SK-N-SH (cell line): Measurements from ENCODE around the gene CYP26B1. TPM values are rescaled to one million over a fixed set of nuclear protein-coding genes. Genes with fewer than 3 reads are reported as not detected.

Source experiments
- CTCF ChIA-PET: fragments of 300-600, 350-600 bp; formaldehyde crosslinking; extraction: SDS; loops from one replicate; lab custom pipeline; 2021; lab: Yijun Ruan, JAX
- POLR2A ChIA-PET: fragments of 350-600 bp; sonication (Branson Sonifier 250); formaldehyde crosslinking; extraction: SDS; loops from one replicate; lab custom pipeline; 2020; ENCODE audit warnings: antibody characterized with exemption, inconsistent platforms; lab: Yijun Ruan, JAX
- DNase-seq: peaks from one replicate; pipeline ENCODE4 v3.0.0; 2012
- H2AFZ ChIP-seq: fragments of 200-600 bp; sonication (generic); 2 replicates; pipeline ENCODE4 v1.8.1; 2016; ENCODE audit warnings: antibody characterized with exemption, mild to moderate bottlenecking, low read depth
- H3F3A ChIP-seq: fragments of 200-600 bp; sonication (generic); replicated peaks from 2 replicates; pipeline ENCODE3; 2016; ENCODE audit warnings: antibody characterized with exemption, mild to moderate bottlenecking; ENCODE audit not compliant: insufficient read depth
- H3K27ac ChIP-seq, 2 experiments: fragments of 200-500 bp in 1 of 2; fragments of 200-600 bp in 1 of 2; sonication (Bioruptor generic) in 1 of 2; sonication (generic), shearing (Covaris generic) in 1 of 2; 2 replicates each; pipeline versions ENCODE4 v1.5.1 to v1.6.1; 2014 to 2016; ENCODE audit warnings: low read depth in 2 of 2, inconsistent platforms in 1 of 2, low read length in 1 of 2, mild to moderate bottlenecking in 1 of 2, mixed read lengths in 1 of 2
- H3K27me3 ChIP-seq: fragments of 200-600 bp; sonication (generic), shearing (Covaris generic); 2 replicates; pipeline ENCODE4 v1.6.1; 2016; ENCODE audit warnings: mixed run types; ENCODE audit not compliant: insufficient read depth
- H3K36me3 ChIP-seq, 2 experiments: fragments of 200-500 bp in 1 of 2; fragments of 200-600 bp in 1 of 2; sonication (Bioruptor generic) in 1 of 2; sonication (generic) in 1 of 2; replicated peaks in 1 of 2; 2 replicates each; pipeline versions ENCODE3 to v1.5.1; 2014 to 2016; ENCODE audit warnings: low read length in 1 of 2, mild to moderate bottlenecking in 1 of 2; ENCODE audit not compliant: insufficient read depth in 2 of 2, control insufficient read depth in 1 of 2
- H3K4me1 ChIP-seq, 2 experiments: fragments of 200-500 bp in 1 of 2; fragments of 200-600 bp in 1 of 2; sonication (Bioruptor generic) in 1 of 2; sonication (generic), shearing (Covaris generic) in 1 of 2; 2 replicates each; pipeline versions ENCODE4 v1.5.1 to v1.6.1; 2014 to 2016; ENCODE audit warnings: low read depth in 1 of 2, low read length in 1 of 2, mixed run types in 1 of 2; ENCODE audit not compliant: insufficient read depth in 2 of 2, control insufficient read depth in 1 of 2
- H3K4me2 ChIP-seq: fragments of 200-600 bp; sonication (generic), shearing (Covaris generic); 2 replicates; pipeline ENCODE4 v1.6.1; 2017; ENCODE audit warnings: mixed run types
- H3K4me3 ChIP-seq, 2 experiments: fragments of 200-500 bp in 1 of 2; fragments of 200-600 bp in 1 of 2; sonication (Bioruptor generic) in 1 of 2; sonication (generic), shearing (Covaris generic) in 1 of 2; 2 replicates each; pipeline versions ENCODE4 v1.5.1 to v1.8.1; 2014 to 2016; ENCODE audit warnings: low read depth in 2 of 2, inconsistent platforms in 1 of 2, low read length in 1 of 2, mild to moderate bottlenecking in 1 of 2, mixed read lengths in 1 of 2, moderate library complexity in 1 of 2
- H3K79me2 ChIP-seq: fragments of 200-600 bp; sonication (generic); 2 replicates; pipeline ENCODE4 v1.8.1; 2017; ENCODE audit warnings: mild to moderate bottlenecking; ENCODE audit not compliant: insufficient read depth
- H3K9ac ChIP-seq: fragments of 200-600 bp; sonication (generic); 2 replicates; pipeline ENCODE4 v1.6.1; 2017; ENCODE audit warnings: mixed run types
- H3K9me2 ChIP-seq: fragments of 200-600 bp; sonication (generic); 2 replicates; pipeline ENCODE4 v1.6.1; 2017; ENCODE audit warnings: mixed run types
- H3K9me3 ChIP-seq: fragments of 200-600 bp; sonication (generic); 2 replicates; pipeline ENCODE4 v1.6.1; 2017; ENCODE audit warnings: mixed run types, mild to moderate bottlenecking, moderate library complexity
- H4K20me1 ChIP-seq: fragments of 200-600 bp; sonication (generic); 2 replicates; pipeline ENCODE4 v1.6.1; 2017; ENCODE audit warnings: mild to moderate bottlenecking, mixed run types; ENCODE audit not compliant: insufficient read depth
- CHD2 ChIP-seq: fragments of 150-350 bp; IDR thresholded peaks from 2 replicates; pipeline ENCODE4 v1.6.1; 2018; ENCODE audit warnings: low read length; ENCODE audit not compliant: partially characterized antibody
- ELF1 ChIP-seq: IDR thresholded peaks from 2 replicates; pipeline ENCODE4 v1.4.0; 2012
- EZH2phosphoT487 ChIP-seq: fragments of 200-600 bp; sonication (generic); IDR thresholded peaks from 2 replicates; pipeline ENCODE4 v1.6.1; 2017; ENCODE audit warnings: low read depth, mixed run types, mild to moderate bottlenecking, antibody characterized with exemption, moderate library complexity, borderline replicate concordance
- FOXM1 ChIP-seq: IDR thresholded peaks from 2 replicates; pipeline ENCODE4 v1.4.0; 2012; ENCODE audit warnings: low read depth, mild to moderate bottlenecking
- GABPA ChIP-seq: IDR thresholded peaks from 2 replicates; pipeline ENCODE4 v1.4.0; 2012; ENCODE audit warnings: low read depth, mild to moderate bottlenecking
- IRF3 ChIP-seq: fragments of 150-350 bp; IDR thresholded peaks from 2 replicates; pipeline ENCODE4 v1.6.1; 2016; ENCODE audit warnings: mild to moderate bottlenecking, low read depth, low read length
- MXI1 ChIP-seq: IDR thresholded peaks from 2 replicates; pipeline ENCODE4 v1.6.1; 2012; ENCODE audit warnings: mild to moderate bottlenecking, low read depth, low read length, improper control_type of control experiment
- NRF1 ChIP-seq: IDR thresholded peaks from 2 replicates; pipeline ENCODE4 v1.6.1; 2012; ENCODE audit warnings: low read depth, mild to moderate bottlenecking, low read length
- SIN3A ChIP-seq: IDR thresholded peaks from 2 replicates; pipeline ENCODE4 v1.6.1; 2012; ENCODE audit warnings: low read depth, mild to moderate bottlenecking, low read length, moderate library complexity, borderline replicate concordance
- SMC3 ChIP-seq: IDR thresholded peaks from 2 replicates; pipeline ENCODE4 v1.6.1; 2012; ENCODE audit warnings: low read depth, low read length, improper control_type of control experiment
- TAF1 ChIP-seq: IDR thresholded peaks from 2 replicates; pipeline ENCODE4 v1.6.1; 2012; ENCODE audit warnings: low read depth, mild to moderate bottlenecking, low read length, moderate library complexity, borderline replicate concordance
- USF1 ChIP-seq: IDR thresholded peaks from 2 replicates; pipeline ENCODE4 v1.4.0; 2012; ENCODE audit warnings: low read depth, borderline replicate concordance
- USF2 ChIP-seq: fragments of 150-350 bp; IDR thresholded peaks from 2 replicates; pipeline ENCODE4 v1.6.1; 2017; ENCODE audit warnings: antibody characterized with exemption, low read length, low read depth, borderline replicate concordance
- ZBTB33 ChIP-seq: IDR thresholded peaks from 2 replicates; pipeline ENCODE4 v1.4.0; 2012; ENCODE audit warnings: low read depth, borderline replicate concordance
- WGBS: methylation state at CpG from one replicate; pipeline ENCODE4 v1.1.6; 2017; ENCODE audit warnings: low lambda C conversion rate; 5-methylcytosine and 5-hydroxymethylcytosine counted together
- polyA plus RNA-seq, 3 experiments: library from polyadenylated mRNA; depleted of rRNA; stranded (reverse); fragments of >200 nt; gene quantifications; 2 replicates each; pipeline ENCODE4 v1.2.3, GENCODE V29; 2012
- TF ChIP-seq, protein P1 (sequence below): IDR thresholded peaks from 2 replicates; pipeline ENCODE4 v1.6.1; 2012; ENCODE audit warnings: mild to moderate bottlenecking, low read depth, low read length, moderate library complexity

Gene CYP26B1
- polyA plus RNA-seq, 1 of the 3 experiments (the other 2 are of a cell fraction), result 0.33 TPM

GRCh38 chr2:72141032-72141645, 6.5 kb downstream of the CYP26B1 start:
- TF ChIP-seq MXI1, result no peak
- no peak for TF ChIP-seq ELF1
- TF ChIP-seq ZBTB33, result no peak
- TF ChIP-seq USF2, result no peak
- no peak for TF ChIP-seq SIN3A
- TF ChIP-seq CHD2, result no peak
- no peak for TF ChIP-seq EZH2phosphoT487
- TF ChIP-seq, protein P1, sequence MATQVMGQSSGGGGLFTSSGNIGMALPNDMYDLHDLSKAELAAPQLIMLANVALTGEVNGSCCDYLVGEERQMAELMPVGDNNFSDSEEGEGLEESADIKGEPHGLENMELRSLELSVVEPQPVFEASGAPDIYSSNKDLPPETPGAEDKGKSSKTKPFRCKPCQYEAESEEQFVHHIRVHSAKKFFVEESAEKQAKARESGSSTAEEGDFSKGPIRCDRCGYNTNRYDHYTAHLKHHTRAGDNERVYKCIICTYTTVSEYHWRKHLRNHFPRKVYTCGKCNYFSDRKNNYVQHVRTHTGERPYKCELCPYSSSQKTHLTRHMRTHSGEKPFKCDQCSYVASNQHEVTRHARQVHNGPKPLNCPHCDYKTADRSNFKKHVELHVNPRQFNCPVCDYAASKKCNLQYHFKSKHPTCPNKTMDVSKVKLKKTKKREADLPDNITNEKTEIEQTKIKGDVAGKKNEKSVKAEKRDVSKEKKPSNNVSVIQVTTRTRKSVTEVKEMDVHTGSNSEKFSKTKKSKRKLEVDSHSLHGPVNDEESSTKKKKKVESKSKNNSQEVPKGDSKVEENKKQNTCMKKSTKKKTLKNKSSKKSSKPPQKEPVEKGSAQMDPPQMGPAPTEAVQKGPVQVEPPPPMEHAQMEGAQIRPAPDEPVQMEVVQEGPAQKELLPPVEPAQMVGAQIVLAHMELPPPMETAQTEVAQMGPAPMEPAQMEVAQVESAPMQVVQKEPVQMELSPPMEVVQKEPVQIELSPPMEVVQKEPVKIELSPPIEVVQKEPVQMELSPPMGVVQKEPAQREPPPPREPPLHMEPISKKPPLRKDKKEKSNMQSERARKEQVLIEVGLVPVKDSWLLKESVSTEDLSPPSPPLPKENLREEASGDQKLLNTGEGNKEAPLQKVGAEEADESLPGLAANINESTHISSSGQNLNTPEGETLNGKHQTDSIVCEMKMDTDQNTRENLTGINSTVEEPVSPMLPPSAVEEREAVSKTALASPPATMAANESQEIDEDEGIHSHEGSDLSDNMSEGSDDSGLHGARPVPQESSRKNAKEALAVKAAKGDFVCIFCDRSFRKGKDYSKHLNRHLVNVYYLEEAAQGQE, result no peak
- TF ChIP-seq SMC3, result no peak
- no peak for TF ChIP-seq NRF1
- no peak for TF ChIP-seq FOXM1
- no peak for TF ChIP-seq USF1
- no peak for TF ChIP-seq TAF1
- no peak for TF ChIP-seq IRF3
- no peak for TF ChIP-seq GABPA
- H3K27me3 ChIP-seq, result peaks cover 26% of the 10 kb centered on the region
- no peaks in the 10 kb centered on the region for H3K79me2 ChIP-seq
- POLR2A ChIA-PET, result no interaction called here
- no peak overlapping the region for H2AFZ ChIP-seq
- H3K4me3 ChIP-seq, result no peak overlapping the region
- H3K9ac ChIP-seq, result no peak overlapping the region
- H4K20me1 ChIP-seq, result no peaks in the 10 kb centered on the region
- no peaks in the 10 kb centered on the region for H3K9me2 ChIP-seq
- peaks cover 0 to 9% of the 10 kb centered on the region in 2 experiments; a peak in 1 of 4 replicates for H3K4me1 ChIP-seq
- WGBS, result 100% methylated on average over 4 of the region's 5 CpGs
- no peaks in the 10 kb centered on the region for H3F3A ChIP-seq
- H3K4me2 ChIP-seq, result no peak overlapping the region
- H3K9me3 ChIP-seq, result no peaks in the 10 kb centered on the region
- H3K36me3 ChIP-seq, result no peaks in the 10 kb centered on the region
- CTCF ChIA-PET, result interaction anchor here (1.1 to 5.7 kb wide), 6 partner anchors 8 to 592 kb away, joined by 3 to 58 read pairs (median 5); partner anchors contain the start of gene CYP26B1
- H3K27ac ChIP-seq, result no peak overlapping the region
- peak; percentile 21 for DNase-seq
